Neutrophil (primary cell): ENCODE measurements around the gene ARMC9.

Source experiments
- H3K27ac ChIP-seq: fragments of 200-600 bp; sonication (generic); 2 replicates; pipeline ENCODE4 v1.5.1; 2016; ENCODE audit warnings: mild to moderate bottlenecking, moderate library complexity
- H3K27me3 ChIP-seq: fragments of 200-600 bp; sonication (generic); 2 replicates; pipeline ENCODE4 v1.6.0; 2016; ENCODE audit warnings: mild to moderate bottlenecking
- H3K36me3 ChIP-seq: fragments of 200-600 bp; sonication (generic); 2 replicates; pipeline ENCODE4 v1.5.1; 2017
- H3K4me1 ChIP-seq, 2 experiments: fragments of 200-600 bp in 1 of 2; sonication (generic) in 1 of 2; 1 replicate in 1 of 2; 2 replicates in 1 of 2; pipeline versions ENCODE4 v1.5.1 to v1.6.1; 2013 to 2016; ENCODE audit warnings: low read depth in 1 of 2, low read length in 1 of 2, mild to moderate bottlenecking in 1 of 2, moderate library complexity in 1 of 2; ENCODE audit not compliant: control insufficient read depth in 1 of 2, insufficient read depth in 1 of 2
- H3K4me3 ChIP-seq, 2 experiments: fragments of 200-600 bp in 1 of 2; sonication (generic) in 1 of 2; 1 replicate in 1 of 2; 2 replicates in 1 of 2; pipeline ENCODE4 v1.5.1; 2013 to 2016; ENCODE audit warnings: low read depth in 1 of 2, low read length in 1 of 2, mild to moderate bottlenecking in 1 of 2, moderate library complexity in 1 of 2
- H3K9me3 ChIP-seq: fragments of 200-600 bp; sonication (generic); 2 replicates; pipeline ENCODE4 v1.5.1; 2016
- TF ChIP-seq, protein P1 (sequence below): fragments of 200-600 bp; sonication (generic); IDR thresholded peaks from 2 replicates; pipeline ENCODE4 v1.5.1; 2016; ENCODE audit warnings: antibody characterized with exemption

Gene ARMC9

DNA sequence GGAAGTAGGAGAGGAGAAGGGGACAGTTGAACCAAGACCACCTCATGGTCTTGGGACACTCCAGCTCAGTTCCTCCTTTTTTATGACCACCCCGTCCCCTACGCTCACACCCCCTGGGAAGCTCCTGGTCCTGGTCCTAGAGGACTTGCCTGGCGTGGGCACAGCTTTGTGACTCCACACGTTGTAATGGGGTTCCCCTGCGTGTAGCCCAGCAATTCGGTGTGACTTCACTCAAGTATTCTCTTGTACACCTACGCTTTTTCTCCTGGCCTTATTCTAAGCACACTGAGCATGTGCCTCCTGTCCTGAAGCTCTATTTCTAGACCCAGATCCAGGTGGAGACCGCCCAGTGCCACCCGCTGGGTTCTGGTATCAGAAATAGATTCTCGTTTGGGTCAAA is 161.0 kb downstream of the ARMC9 start:
- no peak overlapping the region for H3K4me3 ChIP-seq
- peaks cover 17 to 21% of the 10 kb centered on the region in 2 experiments for H3K4me1 ChIP-seq
- no peaks in the 10 kb centered on the region for H3K27me3 ChIP-seq
- TF ChIP-seq, protein P1, sequence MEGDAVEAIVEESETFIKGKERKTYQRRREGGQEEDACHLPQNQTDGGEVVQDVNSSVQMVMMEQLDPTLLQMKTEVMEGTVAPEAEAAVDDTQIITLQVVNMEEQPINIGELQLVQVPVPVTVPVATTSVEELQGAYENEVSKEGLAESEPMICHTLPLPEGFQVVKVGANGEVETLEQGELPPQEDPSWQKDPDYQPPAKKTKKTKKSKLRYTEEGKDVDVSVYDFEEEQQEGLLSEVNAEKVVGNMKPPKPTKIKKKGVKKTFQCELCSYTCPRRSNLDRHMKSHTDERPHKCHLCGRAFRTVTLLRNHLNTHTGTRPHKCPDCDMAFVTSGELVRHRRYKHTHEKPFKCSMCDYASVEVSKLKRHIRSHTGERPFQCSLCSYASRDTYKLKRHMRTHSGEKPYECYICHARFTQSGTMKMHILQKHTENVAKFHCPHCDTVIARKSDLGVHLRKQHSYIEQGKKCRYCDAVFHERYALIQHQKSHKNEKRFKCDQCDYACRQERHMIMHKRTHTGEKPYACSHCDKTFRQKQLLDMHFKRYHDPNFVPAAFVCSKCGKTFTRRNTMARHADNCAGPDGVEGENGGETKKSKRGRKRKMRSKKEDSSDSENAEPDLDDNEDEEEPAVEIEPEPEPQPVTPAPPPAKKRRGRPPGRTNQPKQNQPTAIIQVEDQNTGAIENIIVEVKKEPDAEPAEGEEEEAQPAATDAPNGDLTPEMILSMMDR: no peak
- H3K27ac ChIP-seq: no peak overlapping the region
- H3K36me3 ChIP-seq: no peaks in the 10 kb centered on the region
- H3K9me3 ChIP-seq: no peaks in the 10 kb centered on the region

DNA sequence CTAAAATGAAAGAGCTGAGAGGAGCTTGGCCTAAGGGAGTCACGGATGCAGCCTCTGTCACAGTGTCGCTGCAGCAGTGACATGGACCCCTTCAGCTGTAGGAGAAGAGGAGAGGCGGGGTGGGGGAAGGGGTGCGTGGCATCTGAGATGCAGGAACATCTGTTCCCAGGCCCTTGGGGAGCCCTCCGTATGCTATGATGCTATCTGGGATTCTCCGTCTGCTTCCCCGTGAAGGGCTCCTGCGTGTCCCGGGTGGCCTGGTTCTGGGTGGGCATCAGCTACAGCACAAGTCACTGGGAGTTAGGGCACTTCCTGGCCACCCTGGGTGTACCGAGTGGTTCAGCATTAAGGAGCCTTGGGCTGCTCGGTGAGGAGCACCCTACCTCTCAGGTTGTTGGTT is 161.5 kb downstream of the ARMC9 start:
- Histone ChIP-seq H3K27me3 (no peaks in the 10 kb centered on the region), H3K4me3 (no peak overlapping the region), H3K36me3 (no peaks in the 10 kb centered on the region), H3K9me3 (no peaks in the 10 kb centered on the region), H3K4me1 (peaks cover 19 to 23% of the 10 kb centered on the region in 2 experiments), H3K27ac (no peak overlapping the region)
- TF ChIP-seq, protein P1: no peak

DNA sequence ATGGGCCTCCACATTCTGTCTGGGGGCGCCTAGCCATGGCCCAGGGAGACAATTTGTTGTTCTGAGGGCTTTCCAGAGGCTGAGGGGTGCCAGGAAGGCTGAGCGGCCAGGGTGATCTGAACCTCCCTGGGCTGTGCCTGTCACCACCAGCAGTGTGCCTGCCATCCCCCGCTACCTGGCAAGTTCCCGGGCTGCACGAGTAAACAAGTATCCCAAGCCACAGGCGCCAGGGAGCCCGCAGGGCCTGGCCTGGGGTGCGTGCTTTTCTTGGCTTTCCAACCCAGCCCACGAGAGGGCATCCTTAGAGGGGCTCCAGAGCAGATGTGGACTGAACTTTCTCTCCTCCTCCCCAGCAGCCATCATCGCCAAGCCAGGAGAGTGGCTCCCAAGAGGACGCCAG is 162.0 kb downstream of the ARMC9 start:
- no peaks in the 10 kb centered on the region for H3K9me3 ChIP-seq
- no peak overlapping the region for H3K27ac ChIP-seq
- H3K36me3 ChIP-seq: no peaks in the 10 kb centered on the region
- peaks cover 20 to 25% of the 10 kb centered on the region in 2 experiments for H3K4me1 ChIP-seq
- H3K4me3 ChIP-seq: no peak overlapping the region
- TF ChIP-seq, protein P1: no peak
- H3K27me3 ChIP-seq: no peaks in the 10 kb centered on the region

DNA sequence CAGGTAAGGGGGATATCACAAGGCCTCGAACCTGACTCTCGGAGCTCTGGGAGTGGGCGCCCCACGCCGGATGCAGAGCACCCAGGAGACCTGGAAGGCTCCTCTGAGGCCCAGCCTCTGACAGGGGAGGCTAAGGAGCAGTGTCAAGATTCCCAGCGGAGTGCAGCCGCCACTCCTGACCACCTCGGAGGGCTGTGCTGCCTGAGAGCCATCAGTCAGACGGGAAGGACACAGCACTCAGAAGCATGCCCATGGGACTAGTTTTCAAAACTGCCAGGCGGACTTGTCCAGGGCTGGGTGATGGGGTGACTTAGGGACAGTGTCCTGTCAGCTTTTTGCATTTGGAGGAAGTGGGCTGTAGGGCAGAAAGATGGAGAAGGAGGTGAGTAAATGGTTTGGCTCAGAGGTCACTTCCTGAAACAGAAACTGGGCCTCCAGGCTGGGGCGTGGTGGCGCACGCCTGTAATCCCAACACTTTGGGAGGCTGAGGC is 162.5 kb downstream of the ARMC9 start:
- no peaks in the 10 kb centered on the region for H3K27me3 ChIP-seq
- no peak overlapping the region for H3K27ac ChIP-seq
- H3K9me3 ChIP-seq: no peaks in the 10 kb centered on the region
- peaks cover 20 to 25% of the 10 kb centered on the region in 2 experiments for H3K4me1 ChIP-seq
- no peak overlapping the region for H3K4me3 ChIP-seq
- TF ChIP-seq, protein P1: no peak
- H3K36me3 ChIP-seq: no peaks in the 10 kb centered on the region

DNA sequence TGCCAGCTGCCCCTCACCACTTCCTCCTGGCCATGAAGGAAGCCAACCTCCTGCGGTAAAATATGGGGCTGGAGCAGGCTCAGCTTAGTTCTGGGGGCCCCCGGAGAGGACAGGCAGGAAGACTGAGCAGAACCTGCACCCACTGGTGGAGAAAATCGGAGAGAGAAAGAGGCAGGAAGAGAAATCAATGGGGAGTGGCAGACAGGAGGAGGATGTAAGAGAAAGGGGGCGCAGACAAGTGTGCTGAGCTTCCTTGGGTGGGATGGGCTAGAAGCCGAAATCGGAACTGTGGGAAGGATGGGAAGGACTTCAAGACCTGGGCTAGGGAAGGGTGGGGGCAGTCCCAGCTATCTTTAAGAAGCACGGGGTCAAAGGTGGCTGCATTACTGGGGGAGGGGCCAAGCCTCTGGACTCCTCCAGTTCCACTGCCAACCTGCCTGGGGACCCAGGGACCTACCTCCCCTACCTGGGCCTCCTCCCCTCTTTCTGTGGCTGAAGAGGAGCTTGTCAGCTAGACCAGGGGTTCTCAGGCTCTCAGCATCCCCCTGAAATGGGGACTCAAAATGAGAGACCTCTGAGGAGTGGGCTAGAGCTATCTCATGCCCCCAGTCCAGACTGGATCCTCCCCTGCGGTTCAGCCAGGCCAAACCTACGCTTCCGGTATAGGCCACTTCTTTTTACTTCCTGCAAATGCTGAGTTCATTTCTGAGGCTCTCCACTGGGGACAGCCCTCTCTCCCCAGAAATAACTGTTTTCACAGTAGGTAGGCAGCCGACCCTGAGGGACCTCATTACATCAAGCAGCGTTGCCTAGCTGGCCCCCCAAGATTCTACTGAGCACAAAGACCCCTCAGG is 163.5 kb downstream of the ARMC9 start:
- Histone ChIP-seq H3K9me3 (no peaks in the 10 kb centered on the region), H3K4me3 (no peak overlapping the region), H3K27ac (peak overlapping the region; percentile 72), H3K27me3 (no peaks in the 10 kb centered on the region), H3K36me3 (no peaks in the 10 kb centered on the region), H3K4me1 (peaks cover 20 to 25% of the 10 kb centered on the region in 2 experiments)
- TF ChIP-seq, protein P1: no peak
